K562 (cell line): ENCODE data around the gene WDR86. TPM values are rescaled to one million over a fixed set of nuclear protein-coding genes. Genes with fewer than 3 reads are reported as not detected.

Source experiments
- ATF3 ChIP-seq, 2 experiments: fragments of 450-650 bp in 1 of 2; sonication (generic) in 1 of 2; formaldehyde crosslinking in 1 of 2; IDR thresholded peaks in 1 of 2; conservative IDR thresholded peaks in 1 of 2; 2 replicates each; pipeline versions ENCODE4 v1.6.1 to v1.8.1; 2016 to 2023; ENCODE audit warnings: mild to moderate bottlenecking in 2 of 2, moderate library complexity in 2 of 2, inconsistent platforms in 1 of 2, missing genetic modification reagents in 1 of 2
- CLOCK ChIP-seq: fragments of 250-450 bp; sonication (Bioruptor Pico); IDR thresholded peaks from 2 replicates; pipeline ENCODE4 v1.4.0; 2020; ENCODE audit warnings: mild to moderate bottlenecking, moderate library complexity, borderline replicate concordance
- CTCFL ChIP-seq: IDR thresholded peaks from 2 replicates; pipeline ENCODE4 v1.6.1; 2011; ENCODE audit warnings: borderline replicate concordance, low read depth, mild to moderate bottlenecking, moderate library complexity, low read length; ENCODE audit not compliant: insufficient read depth, poor library complexity, severe bottlenecking
- HEY1 ChIP-seq: fragments of 250-450 bp; sonication (Bioruptor Pico); IDR thresholded peaks from 2 replicates; pipeline ENCODE4 v1.5.0; 2020; ENCODE audit warnings: mild to moderate bottlenecking, moderate library complexity, borderline replicate concordance
- KAT8 ChIP-seq: fragments of 450-650 bp; IDR thresholded peaks from 2 replicates; pipeline ENCODE4 v1.6.1; 2016; ENCODE audit warnings: low read depth, mild to moderate bottlenecking
- NKRF ChIP-seq: fragments of 450-650 bp; IDR thresholded peaks from 2 replicates; pipeline ENCODE4 v1.6.1; 2016; ENCODE audit warnings: borderline replicate concordance
- PHF20 ChIP-seq: fragments of 450-650 bp; IDR thresholded peaks from 2 replicates; pipeline ENCODE4 v1.6.1; 2018; ENCODE audit not compliant: partially characterized antibody
- PPARD ChIP-seq: fragments of 250-450 bp; sonication (Bioruptor Pico); IDR thresholded peaks from 2 replicates; pipeline ENCODE4 v1.8.0; 2022; ENCODE audit warnings: inconsistent platforms, mild to moderate bottlenecking, moderate library complexity
- PREB ChIP-seq: sonication (generic); formaldehyde crosslinking; IDR thresholded peaks from 2 replicates; pipeline ENCODE4 v1.8.1; 2023; ENCODE audit warnings: mild to moderate bottlenecking, missing genetic modification reagents
- ZNF143 ChIP-seq: sonication (generic); formaldehyde crosslinking; IDR thresholded peaks from 2 replicates; pipeline ENCODE4 v1.9.0; 2022; ENCODE audit warnings: mild to moderate bottlenecking, missing genetic modification reagents
- ZNF395 ChIP-seq: fragments of 200-800 bp; sonication (Bioruptor generic); IDR thresholded peaks from 2 replicates; pipeline ENCODE4 v1.6.1; 2017; ENCODE audit warnings: missing genetic modification characterization, missing compliant biosample characterization
- ZNF507 ChIP-seq: conservative IDR thresholded peaks from 2 replicates; pipeline ENCODE4 v1.6.1; 2017; ENCODE audit warnings: missing genetic modification characterization, missing compliant biosample characterization
- polyA plus RNA-seq, 8 experiments: library from polyadenylated mRNA; depleted of rRNA in 4 of 8; stranded (reverse) in 5 of 8; unstranded in 3 of 8; fragments of >200 nt; fragmentation: Nextera tagmentation in 2 of 8; fragmentation: Illumina TruSeq in 1 of 8; extraction: Ambion mirVana in 2 of 8; extraction: Trizol in 1 of 8; gene quantifications; 2 replicates each; pipeline versions ENCODE4 v1.2.1 to v1.2.3, GENCODE V29; 2011 to 2014; ENCODE audit warnings: inconsistent platforms in 1 of 8, missing spikeins in 1 of 8
- total RNA-seq, 7 experiments: library from RNA; depleted of rRNA in 6 of 7; stranded (reverse); fragments of >200 nt in 6 of 7; fragmentation: Illumina TruSeq in 2 of 7; extraction: Trizol in 2 of 7; gene quantifications; 2 replicates each; pipeline versions ENCODE4 v1.2.1 to v1.2.3, GENCODE V29; 2011 to 2021; ENCODE audit warnings: low replicate concordance in 1 of 7
- TF ChIP-seq, protein P1 (sequence below): fragments of 250-450 bp; sonication (Bioruptor Pico); IDR thresholded peaks from 2 replicates; pipeline ENCODE4 v1.8.0; 2022; ENCODE audit warnings: inconsistent platforms

WDR86 gene
- total and polyA plus RNA-seq, 9 of the 15 experiments (the other 6 are each of a cell fraction or from before 2014, with no cell fraction given), result 0.24 TPM; not detected in 8

DNA sequence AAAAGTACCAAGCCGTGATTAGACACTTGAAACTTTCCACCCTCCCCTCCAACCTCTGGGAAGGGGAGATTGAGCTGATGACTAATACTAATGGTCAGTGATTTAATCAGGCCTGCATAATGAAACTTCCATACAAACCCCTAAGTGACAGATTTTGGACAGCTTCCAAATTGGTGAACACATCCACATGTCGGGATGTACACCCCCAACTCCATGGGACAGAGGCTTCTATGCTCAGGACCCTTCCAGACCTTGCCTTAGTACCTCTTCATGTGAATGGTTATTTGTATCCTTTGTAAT lies 63.4 kb downstream of the WDR86 start (continued):
- TF ChIP-seq CTCFL (no peak), PPARD (no peak), HEY1 (no peak), ATF3 (IDR thresholded peaks at IDR 0.05) (peak; percentile 42), ATF3 (CRISPR knock-in tag; conservative IDR thresholded peaks at IDR 0.05) (no peak), ZNF395 (CRISPR knock-in tag) (no peak), NKRF (no peak), PHF20 (no peak), ZNF507 (tag) (no peak), KAT8 (no peak), PREB (no peak), ZNF143 (CRISPR knock-in tag) (no peak), CLOCK (no peak)
- TF ChIP-seq, protein P1, sequence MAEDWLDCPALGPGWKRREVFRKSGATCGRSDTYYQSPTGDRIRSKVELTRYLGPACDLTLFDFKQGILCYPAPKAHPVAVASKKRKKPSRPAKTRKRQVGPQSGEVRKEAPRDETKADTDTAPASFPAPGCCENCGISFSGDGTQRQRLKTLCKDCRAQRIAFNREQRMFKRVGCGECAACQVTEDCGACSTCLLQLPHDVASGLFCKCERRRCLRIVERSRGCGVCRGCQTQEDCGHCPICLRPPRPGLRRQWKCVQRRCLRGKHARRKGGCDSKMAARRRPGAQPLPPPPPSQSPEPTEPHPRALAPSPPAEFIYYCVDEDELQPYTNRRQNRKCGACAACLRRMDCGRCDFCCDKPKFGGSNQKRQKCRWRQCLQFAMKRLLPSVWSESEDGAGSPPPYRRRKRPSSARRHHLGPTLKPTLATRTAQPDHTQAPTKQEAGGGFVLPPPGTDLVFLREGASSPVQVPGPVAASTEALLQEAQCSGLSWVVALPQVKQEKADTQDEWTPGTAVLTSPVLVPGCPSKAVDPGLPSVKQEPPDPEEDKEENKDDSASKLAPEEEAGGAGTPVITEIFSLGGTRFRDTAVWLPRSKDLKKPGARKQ (CRISPR knock-in tag), result no peak
